GM23338 (cell line): Measurements from ENCODE around the gene MEOX2. TPM values are rescaled to one million over a fixed set of nuclear protein-coding genes. Genes with fewer than 3 reads are reported as not detected.

Experiments used
- polyA plus RNA-seq: library from polyadenylated mRNA; unstranded; fragments of >200 nt; fragmentation: Nextera tagmentation; extraction: Ambion mirVana; gene quantifications from 2 replicates; pipeline ENCODE4 v1.2.1, GENCODE V29; 2016
- total RNA-seq: library from RNA; depleted of rRNA; stranded (reverse); fragments of >200 nt; shearing (Covaris generic); gene quantifications from 2 replicates; pipeline ENCODE4 v1.2.3, GENCODE V29; 2014; rRNA removed
- TF ChIP-seq, protein P1 (sequence below): IDR thresholded peaks from one replicate; pipeline ENCODE4 v1.6.1; 2018; ENCODE audit warnings: antibody characterized with exemption; ENCODE audit not compliant: unreplicated experiment

The MEOX2 gene
- total and polyA plus RNA-seq, 2 experiments from 2014 or later = 0.50 to 1.2 TPM

DNA sequence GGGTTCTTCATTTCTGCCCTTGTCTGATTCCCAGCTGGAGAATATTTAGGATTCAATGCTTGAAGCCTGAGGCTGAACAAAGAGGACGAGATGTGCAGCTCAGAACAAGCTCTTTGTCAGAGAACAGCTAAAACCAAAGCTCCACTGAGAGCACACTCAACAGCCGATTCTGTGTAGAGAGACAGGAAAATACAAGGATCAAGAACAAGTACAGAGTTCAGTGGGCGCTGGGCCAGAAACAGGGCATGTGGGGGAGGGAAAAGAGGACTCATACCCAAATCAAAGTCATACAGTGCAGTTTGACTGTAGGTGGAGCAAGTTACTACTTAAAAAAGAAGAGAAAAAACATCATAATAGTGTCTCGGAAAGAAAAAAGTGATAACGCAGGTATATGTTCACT, 124.6 kb downstream of the MEOX2 start, which contains the start of gene AGMO (continued):
- TF ChIP-seq, protein P1, sequence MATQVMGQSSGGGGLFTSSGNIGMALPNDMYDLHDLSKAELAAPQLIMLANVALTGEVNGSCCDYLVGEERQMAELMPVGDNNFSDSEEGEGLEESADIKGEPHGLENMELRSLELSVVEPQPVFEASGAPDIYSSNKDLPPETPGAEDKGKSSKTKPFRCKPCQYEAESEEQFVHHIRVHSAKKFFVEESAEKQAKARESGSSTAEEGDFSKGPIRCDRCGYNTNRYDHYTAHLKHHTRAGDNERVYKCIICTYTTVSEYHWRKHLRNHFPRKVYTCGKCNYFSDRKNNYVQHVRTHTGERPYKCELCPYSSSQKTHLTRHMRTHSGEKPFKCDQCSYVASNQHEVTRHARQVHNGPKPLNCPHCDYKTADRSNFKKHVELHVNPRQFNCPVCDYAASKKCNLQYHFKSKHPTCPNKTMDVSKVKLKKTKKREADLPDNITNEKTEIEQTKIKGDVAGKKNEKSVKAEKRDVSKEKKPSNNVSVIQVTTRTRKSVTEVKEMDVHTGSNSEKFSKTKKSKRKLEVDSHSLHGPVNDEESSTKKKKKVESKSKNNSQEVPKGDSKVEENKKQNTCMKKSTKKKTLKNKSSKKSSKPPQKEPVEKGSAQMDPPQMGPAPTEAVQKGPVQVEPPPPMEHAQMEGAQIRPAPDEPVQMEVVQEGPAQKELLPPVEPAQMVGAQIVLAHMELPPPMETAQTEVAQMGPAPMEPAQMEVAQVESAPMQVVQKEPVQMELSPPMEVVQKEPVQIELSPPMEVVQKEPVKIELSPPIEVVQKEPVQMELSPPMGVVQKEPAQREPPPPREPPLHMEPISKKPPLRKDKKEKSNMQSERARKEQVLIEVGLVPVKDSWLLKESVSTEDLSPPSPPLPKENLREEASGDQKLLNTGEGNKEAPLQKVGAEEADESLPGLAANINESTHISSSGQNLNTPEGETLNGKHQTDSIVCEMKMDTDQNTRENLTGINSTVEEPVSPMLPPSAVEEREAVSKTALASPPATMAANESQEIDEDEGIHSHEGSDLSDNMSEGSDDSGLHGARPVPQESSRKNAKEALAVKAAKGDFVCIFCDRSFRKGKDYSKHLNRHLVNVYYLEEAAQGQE = no peak

Other genes starting within 250 kb of the MEOX2 start
- 0.42 and 3.9 TPM in 2 replicates for gene AGMO, start 124.7 kb downstream of the MEOX2 start, total RNA-seq
- gene AGMO, start 124.7 kb downstream of the MEOX2 start, polyA plus RNA-seq = 0.55 and 0.56 TPM in 2 replicates